Body of pancreas (tissue), 4 donors: ENCODE data around the gene ZNF106.
A peak's percentile ranks its signal among the peaks of the same experiment; 100 is the strongest.

ENCODE experiments used
- CTCF ChIP-seq, 7 experiments: fragments of 450-650 bp in 4 of 7; fragments of 200-600 bp in 3 of 7; sonication (generic) in 3 of 7; IDR thresholded peaks; one replicate each; pipeline ENCODE4 v1.5.1; 2016 to 2019; ENCODE audit warnings: antibody characterized with exemption in 7 of 7
- POLR2A ChIP-seq, 3 donors: fragments of 450-650 bp; IDR thresholded peaks; one replicate each; pipeline ENCODE4 v1.6.1; 2016; ENCODE audit warnings: antibody characterized with exemption in 3 of 3, mild to moderate bottlenecking in 2 of 3

- TF ChIP-seq CTCF (IDR thresholded peaks at IDR 0.05) (no peak), POLR2A (IDR thresholded peaks at IDR 0.05) (peak; percentile 79 to 94 (median 94))
These were observed 4.6 kb upstream of the ZNF106 start, which contains the start of gene SNAP23 for GRCh38 chr15:42495361-42496212.
